ENCODE data around the gene SCNN1G. TPM values are rescaled to one million over a fixed set of nuclear protein-coding genes. Genes with fewer than 3 reads are reported as not detected.

The SCNN1G gene
- polyA plus RNA-seq, 3 donors, result not detected

GRCh38 chr16:23152386-23153178 is 30.0 kb upstream of the SCNN1G start:
- H3K9me3 Mint-ChIP-seq, result no peaks in the 10 kb centered on the region
- Histone ChIP-seq H3K9ac (ENCODE audit: insufficient read depth, low read length, poor library complexity, severe bottlenecking) (no peak overlapping the region), H3K79me2 (ENCODE audit: insufficient read depth, low read length) (peaks cover 2% of the 10 kb centered on the region), H3K4me3 (replicated peaks in 1 of 3; ENCODE audit: low read depth in 2 of 3, low read length in 3 of 3) (no peak overlapping the region), H3K36me3 (replicated peaks in 1 of 2; ENCODE audit: control insufficient read depth in 1 of 2, insufficient read depth in 2 of 2, low read length in 2 of 2) (no peaks in the 10 kb centered on the region), H3K9me3 (replicated peaks in 1 of 2; ENCODE audit: control insufficient read depth in 1 of 2, insufficient read depth in 1 of 2, low read length in 2 of 2) (no peaks in the 10 kb centered on the region), H3K4me2 (replicated peaks; ENCODE audit: extremely low read depth, low read length, poor library complexity, severe bottlenecking) (no peak overlapping the region), H3K27ac (ENCODE audit: low read depth in 1 of 2, low read length in 2 of 2) (no peak overlapping the region), H3K4me1 (ENCODE audit: control insufficient read depth in 1 of 2, insufficient read depth in 2 of 2, low read length in 2 of 2) (peaks cover 11 to 17% of the 10 kb centered on the region in 2 donors), H4K20me1 (ENCODE audit: insufficient read depth, low read length) (no peaks in the 10 kb centered on the region), H2AFZ (ENCODE audit: insufficient read depth, low read depth, low read length, poor library complexity, severe bottlenecking) (no peak overlapping the region), H3K27me3 (ENCODE audit: control insufficient read depth in 2 of 2, insufficient read depth in 2 of 2, low read length in 2 of 2) (peaks cover 4 to 9% of the 10 kb centered on the region in 2 donors)
- H3K36me3 Mint-ChIP-seq, result no peaks in the 10 kb centered on the region
- intact Hi-C loops (cut with micrococcal nuclease), result no loop called here
- no peak overlapping the region for H3K27ac Mint-ChIP-seq
- peaks cover 12% of the 10 kb centered on the region for H3K4me1 Mint-ChIP-seq
- 93% methylated on average over 6 of the region's 12 CpGs for WGBS (ENCODE audit: insufficient coverage)
- TF ChIP-seq CTCF (IDR thresholded peaks at IDR 0.05), result no peak
- no peak overlapping the region for H3K4me3 Mint-ChIP-seq
- no peak for DNase-seq
- peaks cover 10 to 33% (median 27%) of the 10 kb centered on the region in 3 donors for H3K27me3 Mint-ChIP-seq (ENCODE audit: low read depth in 3 of 3)

GRCh38 chr16:23155445-23156049 is 27.0 kb upstream of the SCNN1G start:
- Mint-ChIP-seq H3K4me1 (no peaks in the 10 kb centered on the region), H3K9me3 (no peaks in the 10 kb centered on the region), H3K36me3 (no peaks in the 10 kb centered on the region), H3K4me3 (no peak overlapping the region), H3K27ac (peak overlapping the region in 1 of 7 donors; percentile 37), H3K27me3 (ENCODE audit: low read depth in 3 of 3) (peaks cover 11 to 30% (median 25%) of the 10 kb centered on the region in 3 donors)
- no peaks in the 10 kb centered on the region for H3K79me2 ChIP-seq (ENCODE audit: insufficient read depth, low read length)
- H2AFZ ChIP-seq (ENCODE audit: insufficient read depth, low read depth, low read length, poor library complexity, severe bottlenecking), result no peak overlapping the region
- WGBS (ENCODE audit: insufficient coverage), result 35% methylated on average over 7 of the region's 7 CpGs
- DNase-seq, result no peak
- no peak overlapping the region for H3K4me3 ChIP-seq (replicated peaks in 1 of 3; ENCODE audit: low read depth in 2 of 3, low read length in 3 of 3)
- no peak overlapping the region for H3K9ac ChIP-seq (ENCODE audit: insufficient read depth, low read length, poor library complexity, severe bottlenecking)
- H3K9me3 ChIP-seq (replicated peaks in 1 of 2; ENCODE audit: control insufficient read depth in 1 of 2, insufficient read depth in 1 of 2, low read length in 2 of 2), result no peaks in the 10 kb centered on the region
- H4K20me1 ChIP-seq (ENCODE audit: insufficient read depth, low read length), result no peaks in the 10 kb centered on the region
- H3K4me1 ChIP-seq (ENCODE audit: control insufficient read depth in 1 of 2, insufficient read depth in 2 of 2, low read length in 2 of 2), result no peaks in the 10 kb centered on the region
- intact Hi-C loops (cut with micrococcal nuclease), result no loop called here
- peak; percentile 14 for TF ChIP-seq CTCF (IDR thresholded peaks at IDR 0.05)
- peaks cover 2 to 9% of the 10 kb centered on the region in 2 donors for H3K27me3 ChIP-seq (ENCODE audit: control insufficient read depth in 2 of 2, insufficient read depth in 2 of 2, low read length in 2 of 2)
- H3K27ac ChIP-seq (ENCODE audit: low read depth in 1 of 2, low read length in 2 of 2), result no peak overlapping the region
- no peaks in the 10 kb centered on the region for H3K36me3 ChIP-seq (replicated peaks in 1 of 2; ENCODE audit: control insufficient read depth in 1 of 2, insufficient read depth in 2 of 2, low read length in 2 of 2)
- no peak overlapping the region for H3K4me2 ChIP-seq (replicated peaks; ENCODE audit: extremely low read depth, low read length, poor library complexity, severe bottlenecking)

Measured in CD14-positive monocyte (primary cell).